OCI-LY7 (cell line): ENCODE measurements around the gene CACNB2. TPM values are rescaled to one million over a fixed set of nuclear protein-coding genes. Genes with fewer than 3 reads are reported as not detected.

ENCODE experiments used
- BruUV-seq: library from RNA; stranded (reverse); fragments of 400-500 nt; replicated peaks from 2 replicates; lab custom pipeline; 2021; lab: Mats Ljungman, UMichigan
- CTCF ChIA-PET: fragments of 300-600 bp; sonication (Branson Sonifier 250); formaldehyde crosslinking; loops from one replicate; lab custom pipeline; 2022; ENCODE audit warnings: antibody characterized with exemption; ENCODE audit not compliant: unreplicated experiment; lab: Charles Lee
- POLR2A ChIA-PET: fragments of 300-600 bp; sonication (Branson Sonifier 250); formaldehyde crosslinking; loops from one replicate; lab custom pipeline; 2022; ENCODE audit warnings: antibody characterized with exemption; lab: Charles Lee
- DNase-seq: peaks from one replicate; pipeline ENCODE4 v3.0.0-alpha.2; 2015; ENCODE audit warnings: low spot score
- H2AFZ ChIP-seq: fragments of 200-600 bp; sonication (generic), shearing (Covaris generic); 2 replicates; pipeline ENCODE4 v1.6.1; 2014; ENCODE audit warnings: mild to moderate bottlenecking, antibody characterized with exemption, low read length, moderate library complexity
- H3K27ac ChIP-seq: fragments of 200-600 bp; sonication (generic); 2 replicates; pipeline ENCODE4 v1.5.1; 2014; ENCODE audit warnings: mixed run types, low read depth, mild to moderate bottlenecking, moderate library complexity, low read length, inconsistent platforms; ENCODE audit not compliant: poor library complexity, severe bottlenecking
- H3K36me3 ChIP-seq: fragments of 200-600 bp; sonication (generic); 2 replicates; pipeline ENCODE4 v1.6.1; 2014; ENCODE audit warnings: mild to moderate bottlenecking, antibody characterized with exemption, low read length, moderate library complexity, mixed read lengths; ENCODE audit not compliant: insufficient read depth
- H3K4me1 ChIP-seq: fragments of 200-600 bp; sonication (generic); 2 replicates; pipeline ENCODE4 v1.5.1; 2014; ENCODE audit warnings: mild to moderate bottlenecking, low read length; ENCODE audit not compliant: insufficient read depth, poor library complexity, severe bottlenecking
- H3K4me2 ChIP-seq: fragments of 200-600 bp; sonication (generic); 2 replicates; pipeline ENCODE4 v1.6.1; 2014; ENCODE audit warnings: mild to moderate bottlenecking, low read length
- H3K4me3 ChIP-seq: fragments of 200-600 bp; sonication (generic); 2 replicates; pipeline ENCODE4 v1.5.1; 2014; ENCODE audit warnings: mild to moderate bottlenecking, low read depth, low read length; ENCODE audit not compliant: poor library complexity, severe bottlenecking
- H3K79me2 ChIP-seq: fragments of 200-600 bp; sonication (generic); 2 replicates; pipeline ENCODE4 v1.6.1; 2016; ENCODE audit warnings: low read depth, mild to moderate bottlenecking, low read length, moderate library complexity, mixed read lengths; ENCODE audit not compliant: insufficient read depth
- H3K9me2 ChIP-seq: fragments of 200-600 bp; sonication (generic); 2 replicates; pipeline ENCODE4 v1.6.1; 2016; ENCODE audit warnings: mild to moderate bottlenecking, low read length, mixed read lengths; ENCODE audit not compliant: insufficient read depth
- H3K9me3 ChIP-seq: fragments of 200-600 bp; sonication (generic); 2 replicates; pipeline ENCODE4 v1.6.1; 2014; ENCODE audit warnings: mild to moderate bottlenecking, mixed run types, low read length, mixed read lengths
- H4K20me1 ChIP-seq: fragments of 200-600 bp; sonication (generic); 2 replicates; pipeline ENCODE4 v1.6.1; 2014; ENCODE audit warnings: mild to moderate bottlenecking, antibody characterized with exemption, low read length, moderate library complexity, mixed read lengths; ENCODE audit not compliant: insufficient read depth
- CTCF ChIP-seq: fragments of 200-600 bp; sonication (generic); conservative IDR thresholded peaks from 2 replicates; pipeline ENCODE4 v1.5.1; 2014; ENCODE audit warnings: mild to moderate bottlenecking, antibody characterized with exemption, low read length, moderate library complexity, mixed read lengths
- EZH2phosphoT487 ChIP-seq: fragments of 200-600 bp; sonication (generic); IDR thresholded peaks from 2 replicates; pipeline ENCODE4 v1.6.1; 2018; ENCODE audit warnings: low read depth, borderline replicate concordance, mild to moderate bottlenecking, mixed run types, antibody characterized with exemption, low read length, moderate library complexity, mixed read lengths
- intact Hi-C: fragments of 100-400 bp; cut with micrococcal nuclease; formaldehyde crosslinking; loops from one replicate; pipeline ENCODE4 v1.10.0; 2022; ENCODE audit not compliant: unreplicated experiment
- total RNA-seq, 2 experiments: library from RNA; depleted of rRNA in 1 of 2; stranded (reverse); fragments of >200 nt in 1 of 2; shearing (Covaris generic) in 1 of 2; gene quantifications; 2 replicates each; pipeline ENCODE4 v1.2.3, GENCODE V29; 2014 to 2022

The CACNB2 gene
- total RNA-seq, 2 experiments from 2014 or later, result not detected

- Histone ChIP-seq H3K9me3 (peaks cover 27% of the 10 kb centered on the region), H3K79me2 (no peaks in the 10 kb centered on the region), H3K4me2 (no peak overlapping the region), H3K4me1 (no peaks in the 10 kb centered on the region), H2AFZ (no peak overlapping the region), H4K20me1 (no peaks in the 10 kb centered on the region), H3K4me3 (no peak overlapping the region), H3K36me3 (peaks cover 6% of the 10 kb centered on the region; the same call in 1 of the 2 replicates), H3K27ac (no peak overlapping the region), H3K9me2 (no peaks in the 10 kb centered on the region)
- no TSS peak for BruUV-seq
- intact Hi-C loops, result no loop called here
- POLR2A ChIA-PET, result no interaction called here
- CTCF ChIA-PET, result no interaction called here
- DNase-seq, result no peak
- TF ChIP-seq EZH2phosphoT487, result no peak
- no peak for TF ChIP-seq CTCF
Measured at GRCh38 chr10:18571076-18571475, 430.9 kb downstream of the CACNB2 start.

- intact Hi-C loops, result no loop called here
- Histone ChIP-seq H3K9me2 (no peaks in the 10 kb centered on the region), H3K4me2 (no peak overlapping the region), H3K36me3 (peaks cover 6% of the 10 kb centered on the region; the same call in 1 of the 2 replicates), H3K27ac (no peak overlapping the region), H2AFZ (no peak overlapping the region), H3K4me3 (no peak overlapping the region), H4K20me1 (no peaks in the 10 kb centered on the region), H3K79me2 (no peaks in the 10 kb centered on the region), H3K4me1 (no peaks in the 10 kb centered on the region), H3K9me3 (peaks cover 25% of the 10 kb centered on the region)
- CTCF ChIA-PET, result no interaction called here
- no peak for DNase-seq
- TF ChIP-seq CTCF (no peak), EZH2phosphoT487 (no peak)
- no TSS peak for BruUV-seq
- POLR2A ChIA-PET, result no interaction called here
Measured at GRCh38 chr10:18571780-18572179, 431.6 kb downstream of the CACNB2 start.

GRCh38 chr10:18572959-18573561 is 432.8 kb downstream of the CACNB2 start:
- no peak overlapping the region for H3K4me3 ChIP-seq
- ChIA-PET POLR2A (no interaction called here), CTCF (no interaction called here)
- no peaks in the 10 kb centered on the region for H3K4me1 ChIP-seq
- intact Hi-C loops, result no loop called here
- H3K27ac ChIP-seq, result no peak overlapping the region
- H2AFZ ChIP-seq, result no peak overlapping the region
- H4K20me1 ChIP-seq, result no peaks in the 10 kb centered on the region
- DNase-seq, result no peak
- H3K36me3 ChIP-seq, result peaks cover 14% of the 10 kb centered on the region
- BruUV-seq, result no TSS peak
- H3K9me3 ChIP-seq, result peaks cover 25% of the 10 kb centered on the region
- TF ChIP-seq EZH2phosphoT487 (no peak), CTCF (no peak)
- no peaks in the 10 kb centered on the region for H3K9me2 ChIP-seq
- no peak overlapping the region for H3K4me2 ChIP-seq
- H3K79me2 ChIP-seq, result no peaks in the 10 kb centered on the region
